HepG2 (cell line): ENCODE measurements around the gene ENTREP3. TPM values are rescaled to one million over a fixed set of nuclear protein-coding genes. Genes with fewer than 3 reads are reported as not detected.

Source experiments
- CCDC6 ChIP-seq: sonication (generic); formaldehyde crosslinking; IDR thresholded peaks from 2 replicates; pipeline ENCODE4 v1.8.1; 2022; ENCODE audit warnings: mild to moderate bottlenecking, missing genetic modification reagents, moderate library complexity
- FOSL2 ChIP-seq: sonication (generic); formaldehyde crosslinking; IDR thresholded peaks from 2 replicates; pipeline ENCODE4 v1.4.0; 2020; ENCODE audit warnings: missing genetic modification reagents
- FOXA1 ChIP-seq, 2 experiments: fragments of 450-650 bp in 1 of 2; sonication (generic) in 1 of 2; formaldehyde crosslinking in 1 of 2; IDR thresholded peaks; 2 replicates each; pipeline versions ENCODE4 v1.4.0 to v1.6.1; 2016 to 2020; ENCODE audit warnings: missing genetic modification reagents in 1 of 2
- JARID2 ChIP-seq: sonication (generic); formaldehyde crosslinking; IDR thresholded peaks from 2 replicates; pipeline ENCODE4 v1.8.1; 2023; ENCODE audit warnings: missing genetic modification reagents, inconsistent platforms; ENCODE audit not compliant: insufficient replicate concordance
- JUNB ChIP-seq: sonication (generic); formaldehyde crosslinking; IDR thresholded peaks from 2 replicates; pipeline ENCODE4 v1.8.0; 2022; ENCODE audit warnings: missing genetic modification reagents, mild to moderate bottlenecking, borderline replicate concordance
- NFE2L2 ChIP-seq: fragments of 150-350 bp; IDR thresholded peaks from 2 replicates; pipeline ENCODE4 v1.6.1; 2014; ENCODE audit warnings: low read length
- PHF21A ChIP-seq: sonication (generic); formaldehyde crosslinking; IDR thresholded peaks from 2 replicates; pipeline ENCODE4 v1.5.0; 2020; ENCODE audit warnings: mild to moderate bottlenecking, missing genetic modification reagents
- RARA ChIP-seq: IDR thresholded peaks from 2 replicates; pipeline ENCODE4 v1.6.1; 2016; ENCODE audit warnings: missing genetic modification reagents, missing compliant biosample characterization
- RBM39 ChIP-seq: fragments of 200-400 bp; formaldehyde crosslinking; IDR thresholded peaks from one replicate; pipeline ENCODE4 v1.6.1; 2018; ENCODE audit warnings: antibody characterized with exemption, mild to moderate bottlenecking, low read depth, low read length; ENCODE audit not compliant: poor library complexity, severe bottlenecking
- RELA ChIP-seq: sonication (generic); formaldehyde crosslinking; IDR thresholded peaks from 2 replicates; pipeline ENCODE4 v1.4.0; 2020; ENCODE audit warnings: missing genetic modification reagents
- SNAPC2 ChIP-seq: sonication (generic); formaldehyde crosslinking; IDR thresholded peaks from 2 replicates; pipeline ENCODE4 v1.8.1; 2022; ENCODE audit warnings: mild to moderate bottlenecking, missing genetic modification reagents
- TARDBP ChIP-seq: sonication (generic); formaldehyde crosslinking; IDR thresholded peaks from 2 replicates; pipeline ENCODE4 v1.8.0; 2022; ENCODE audit warnings: mild to moderate bottlenecking, missing genetic modification reagents
- ZNF430 ChIP-seq: sonication (generic); formaldehyde crosslinking; IDR thresholded peaks from 2 replicates; pipeline ENCODE4 v1.9.0; 2021; ENCODE audit warnings: mild to moderate bottlenecking, missing genetic modification reagents
- ZNF484 ChIP-seq: sonication (generic); formaldehyde crosslinking; IDR thresholded peaks from 2 replicates; pipeline ENCODE4 v1.5.1; 2020; ENCODE audit warnings: mild to moderate bottlenecking, low read depth, missing genetic modification reagents, borderline replicate concordance
- ZNF501 ChIP-seq: sonication (generic); formaldehyde crosslinking; IDR thresholded peaks from 2 replicates; pipeline ENCODE4 v1.5.1; 2020; ENCODE audit warnings: mild to moderate bottlenecking, moderate library complexity, missing genetic modification reagents
- ZNF644 ChIP-seq: IDR thresholded peaks from 2 replicates; pipeline ENCODE4 v1.6.1; 2016; ENCODE audit warnings: low read depth
- ZNF670 ChIP-seq: sonication (generic); formaldehyde crosslinking; IDR thresholded peaks from 2 replicates; pipeline ENCODE4 v1.8.0; 2022; ENCODE audit warnings: mild to moderate bottlenecking, missing genetic modification reagents, borderline replicate concordance
- polyA plus RNA-seq, 8 experiments: library from polyadenylated mRNA; depleted of rRNA in 3 of 8; stranded (reverse) in 7 of 8; unstranded in 1 of 8; fragments of >200 nt; fragmentation: Illumina TruSeq in 4 of 8; extraction: Trizol in 4 of 8; gene quantifications; 2 replicates each; pipeline versions ENCODE4 v1.2.1 to v1.2.3, GENCODE V29; 2011 to 2016; ENCODE audit warnings: low read depth in 4 of 8, missing spikeins in 1 of 8, mixed read lengths in 1 of 8; ENCODE audit not compliant: insufficient read depth in 1 of 8
- total RNA-seq, 5 experiments: library from RNA; depleted of rRNA; stranded (reverse); fragments of >200 nt; fragmentation: Illumina TruSeq; extraction: Trizol; gene quantifications; 2 replicates each; pipeline ENCODE4 v1.2.3, GENCODE V29; 2016; ENCODE audit warnings: low read depth in 1 of 5
- TF ChIP-seq, protein P1 (sequence below): sonication (generic); formaldehyde crosslinking; IDR thresholded peaks from 2 replicates; pipeline ENCODE4 v1.5.0; 2020; ENCODE audit warnings: missing genetic modification reagents
- TF ChIP-seq, protein P2 (sequence below): sonication (generic); formaldehyde crosslinking; IDR thresholded peaks from 2 replicates; pipeline ENCODE4 v1.8.1; 2022; ENCODE audit warnings: mild to moderate bottlenecking, missing genetic modification reagents
- TF ChIP-seq, protein P3 (sequence below), 2 experiments: sonication (generic) in 1 of 2; formaldehyde crosslinking in 1 of 2; IDR thresholded peaks; 2 replicates each; pipeline versions ENCODE4 v1.5.1 to v1.6.1; 2011 to 2020; ENCODE audit warnings: borderline replicate concordance in 1 of 2, low read depth in 1 of 2, low read length in 1 of 2, mild to moderate bottlenecking in 1 of 2, missing genetic modification reagents in 1 of 2, moderate library complexity in 1 of 2
- TF ChIP-seq, protein P4 (sequence below): sonication (generic); formaldehyde crosslinking; IDR thresholded peaks from 2 replicates; pipeline ENCODE4 v1.4.0; 2020; ENCODE audit warnings: mild to moderate bottlenecking, missing genetic modification reagents, borderline replicate concordance

Gene ENTREP3
- total and polyA plus RNA-seq, 2 of the 13 experiments (the other 11 are each of a cell fraction or from before 2014, with no cell fraction given): 4.1 to 9.9 TPM

DNA sequence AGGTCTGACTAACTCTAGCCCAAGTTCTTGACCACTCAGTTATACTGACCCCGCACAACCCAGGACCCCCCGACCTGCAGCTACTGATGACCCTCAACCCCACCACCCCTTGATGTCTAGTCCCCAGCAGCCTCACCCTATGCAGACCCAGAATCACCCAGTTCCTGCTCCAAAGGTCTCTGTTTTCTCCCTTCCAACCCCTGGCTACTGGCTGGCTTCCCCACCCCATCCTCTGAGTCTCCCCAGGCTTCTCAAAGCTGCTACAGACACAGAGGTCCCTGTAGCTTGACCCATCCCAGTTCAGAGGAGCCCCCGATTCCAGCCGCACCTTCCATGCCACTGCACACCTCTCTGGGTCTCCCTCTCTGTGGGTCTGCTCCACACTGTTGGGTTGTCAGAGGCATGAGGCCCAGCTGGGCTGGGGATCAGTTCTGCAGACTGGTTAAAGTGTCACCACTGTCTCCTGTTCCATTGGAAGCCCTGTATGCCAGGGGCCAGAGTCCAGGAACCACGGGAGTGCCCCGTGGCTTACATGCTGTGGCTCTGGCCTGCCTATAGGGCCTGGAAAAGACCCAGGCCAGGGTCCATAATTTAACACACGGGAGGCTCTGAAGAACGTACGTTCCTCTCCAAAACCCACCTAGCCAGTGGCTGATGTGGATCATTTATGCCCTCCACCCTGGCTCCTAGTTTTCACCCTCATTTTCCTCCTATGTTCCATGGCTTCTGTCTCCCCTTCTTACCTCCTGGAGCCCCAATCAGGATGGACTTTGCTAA, 45.5 kb upstream of the ENTREP3 start (continued):
- TF ChIP-seq ZNF430 (CRISPR knock-in tag): peak; percentile 61; the same call in 1 of the 2 replicates
- peak; percentile 68 for TF ChIP-seq RBM39
- peak; percentile 73 for TF ChIP-seq ZNF501
- TF ChIP-seq, protein P1, sequence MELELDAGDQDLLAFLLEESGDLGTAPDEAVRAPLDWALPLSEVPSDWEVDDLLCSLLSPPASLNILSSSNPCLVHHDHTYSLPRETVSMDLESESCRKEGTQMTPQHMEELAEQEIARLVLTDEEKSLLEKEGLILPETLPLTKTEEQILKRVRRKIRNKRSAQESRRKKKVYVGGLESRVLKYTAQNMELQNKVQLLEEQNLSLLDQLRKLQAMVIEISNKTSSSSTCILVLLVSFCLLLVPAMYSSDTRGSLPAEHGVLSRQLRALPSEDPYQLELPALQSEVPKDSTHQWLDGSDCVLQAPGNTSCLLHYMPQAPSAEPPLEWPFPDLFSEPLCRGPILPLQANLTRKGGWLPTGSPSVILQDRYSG (CRISPR knock-in tag): 0 out of 2 replicates have a peak, but pooled peaks have one; percentile 56
- TF ChIP-seq ZNF644 (CRISPR knock-in tag): peak; percentile 97
- no peak for TF ChIP-seq JUNB (CRISPR knock-in tag)
- peak; percentile 86; the same call in 1 of the 2 replicates for TF ChIP-seq TARDBP (CRISPR knock-in tag)
- TF ChIP-seq SNAPC2 (CRISPR knock-in tag): peak; percentile 30; the same call in 1 of the 2 replicates
- TF ChIP-seq CCDC6: peak; percentile 70; the same call in 1 of the 2 replicates
- TF ChIP-seq ZNF670 (CRISPR knock-in tag): peak; percentile 98; the same call in 1 of the 2 replicates
- peak; percentile 43 for TF ChIP-seq FOSL2 (CRISPR knock-in tag)
- peak; percentile 95 for TF ChIP-seq PHF21A
- no peak for TF ChIP-seq JARID2
- TF ChIP-seq, protein P2, sequence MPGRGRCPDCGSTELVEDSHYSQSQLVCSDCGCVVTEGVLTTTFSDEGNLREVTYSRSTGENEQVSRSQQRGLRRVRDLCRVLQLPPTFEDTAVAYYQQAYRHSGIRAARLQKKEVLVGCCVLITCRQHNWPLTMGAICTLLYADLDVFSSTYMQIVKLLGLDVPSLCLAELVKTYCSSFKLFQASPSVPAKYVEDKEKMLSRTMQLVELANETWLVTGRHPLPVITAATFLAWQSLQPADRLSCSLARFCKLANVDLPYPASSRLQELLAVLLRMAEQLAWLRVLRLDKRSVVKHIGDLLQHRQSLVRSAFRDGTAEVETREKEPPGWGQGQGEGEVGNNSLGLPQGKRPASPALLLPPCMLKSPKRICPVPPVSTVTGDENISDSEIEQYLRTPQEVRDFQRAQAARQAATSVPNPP: no peak
- TF ChIP-seq FOXA1 (IDR thresholded peaks at IDR 0.05): no peak
- TF ChIP-seq FOXA1 (CRISPR knock-in tag; IDR thresholded peaks at IDR 0.05): 0 out of 2 replicates have a peak, but pooled peaks have one; percentile 10
- peak; percentile 65 for TF ChIP-seq RARA (CRISPR knock-in tag)
- peak; percentile 61; the same call in 1 of the 2 replicates for TF ChIP-seq RELA (CRISPR knock-in tag)
- TF ChIP-seq, protein P3, sequence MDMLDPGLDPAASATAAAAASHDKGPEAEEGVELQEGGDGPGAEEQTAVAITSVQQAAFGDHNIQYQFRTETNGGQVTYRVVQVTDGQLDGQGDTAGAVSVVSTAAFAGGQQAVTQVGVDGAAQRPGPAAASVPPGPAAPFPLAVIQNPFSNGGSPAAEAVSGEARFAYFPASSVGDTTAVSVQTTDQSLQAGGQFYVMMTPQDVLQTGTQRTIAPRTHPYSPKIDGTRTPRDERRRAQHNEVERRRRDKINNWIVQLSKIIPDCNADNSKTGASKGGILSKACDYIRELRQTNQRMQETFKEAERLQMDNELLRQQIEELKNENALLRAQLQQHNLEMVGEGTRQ (IDR thresholded peaks at IDR 0.05; ENCODE audit: low read depth, low read length): no peak
- TF ChIP-seq, protein P3 (CRISPR knock-in tag; IDR thresholded peaks at IDR 0.05; ENCODE audit: borderline replicate concordance): no peak
- no peak for TF ChIP-seq ZNF484 (CRISPR knock-in tag)
- TF ChIP-seq NFE2L2: no peak
- TF ChIP-seq, protein P4, sequence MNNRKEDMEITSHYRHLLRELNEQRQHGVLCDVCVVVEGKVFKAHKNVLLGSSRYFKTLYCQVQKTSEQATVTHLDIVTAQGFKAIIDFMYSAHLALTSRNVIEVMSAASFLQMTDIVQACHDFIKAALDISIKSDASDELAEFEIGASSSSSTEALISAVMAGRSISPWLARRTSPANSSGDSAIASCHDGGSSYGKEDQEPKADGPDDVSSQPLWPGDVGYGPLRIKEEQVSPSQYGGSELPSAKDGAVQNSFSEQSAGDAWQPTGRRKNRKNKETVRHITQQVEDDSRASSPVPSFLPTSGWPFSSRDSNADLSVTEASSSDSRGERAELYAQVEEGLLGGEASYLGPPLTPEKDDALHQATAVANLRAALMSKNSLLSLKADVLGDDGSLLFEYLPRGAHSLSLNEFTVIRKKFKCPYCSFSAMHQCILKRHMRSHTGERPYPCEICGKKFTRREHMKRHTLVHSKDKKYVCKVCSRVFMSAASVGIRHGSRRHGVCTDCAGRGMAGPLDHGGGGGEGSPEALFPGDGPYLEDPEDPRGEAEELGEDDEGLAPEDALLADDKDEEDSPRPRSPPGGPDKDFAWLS (CRISPR knock-in tag): 0 out of 2 replicates have a peak, but pooled peaks have one; percentile 50
